ENCODE measurements around the gene GRAMD1B. TPM values are rescaled to one million over a fixed set of nuclear protein-coding genes. Genes with fewer than 3 reads are reported as not detected.

GRAMD1B gene
- total RNA-seq, 4 donors from 2014 or later: 2.1 to 7.8 (median 3.2) TPM

DNA sequence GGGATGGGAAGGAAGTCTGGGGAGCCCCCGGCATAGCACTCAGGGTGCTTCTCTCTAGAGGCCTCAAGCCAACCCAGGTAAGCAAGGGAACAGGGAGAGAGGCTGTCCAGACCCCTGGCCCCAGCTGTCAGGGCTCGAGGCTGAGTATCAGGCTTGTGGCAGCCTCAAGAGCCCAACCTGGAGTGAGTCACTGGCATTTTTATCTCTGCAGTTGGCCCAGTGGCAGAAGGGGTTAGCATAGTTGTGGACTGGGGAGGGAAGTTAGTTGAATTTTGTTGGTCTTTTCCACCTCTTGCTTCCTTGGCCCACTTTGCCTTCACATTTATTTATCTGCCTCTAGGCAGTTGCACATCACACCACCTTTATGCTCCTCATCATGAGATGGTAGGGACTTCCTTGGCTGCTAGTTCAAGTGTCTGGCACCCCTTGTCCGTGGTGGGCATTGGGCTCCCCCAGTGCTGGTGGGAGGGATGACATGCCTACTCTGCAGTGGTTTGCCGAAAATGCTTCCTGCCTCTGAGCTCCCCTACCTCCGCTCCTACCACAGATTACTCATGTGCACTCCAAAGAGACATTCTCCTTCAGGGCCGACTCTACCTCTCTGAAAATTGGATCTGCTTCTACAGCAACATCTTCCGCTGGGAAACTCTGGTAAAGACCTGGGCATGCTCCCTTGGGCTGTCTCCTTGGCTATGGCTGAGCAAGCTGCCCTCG is 164.3 kb downstream of the GRAMD1B start:
- Histone ChIP-seq H3K4me3 (no peak overlapping the region), H3K9me3 (no peaks in the 10 kb centered on the region), H3K27me3 (no peaks in the 10 kb centered on the region), H3K4me1 (peaks cover 21 to 32% of the 10 kb centered on the region in 2 donors), H3K27ac (no peak overlapping the region), H3K36me3 (peaks cover 0 to 5% of the 10 kb centered on the region in 2 donors)
- TF ChIP-seq, protein P1, sequence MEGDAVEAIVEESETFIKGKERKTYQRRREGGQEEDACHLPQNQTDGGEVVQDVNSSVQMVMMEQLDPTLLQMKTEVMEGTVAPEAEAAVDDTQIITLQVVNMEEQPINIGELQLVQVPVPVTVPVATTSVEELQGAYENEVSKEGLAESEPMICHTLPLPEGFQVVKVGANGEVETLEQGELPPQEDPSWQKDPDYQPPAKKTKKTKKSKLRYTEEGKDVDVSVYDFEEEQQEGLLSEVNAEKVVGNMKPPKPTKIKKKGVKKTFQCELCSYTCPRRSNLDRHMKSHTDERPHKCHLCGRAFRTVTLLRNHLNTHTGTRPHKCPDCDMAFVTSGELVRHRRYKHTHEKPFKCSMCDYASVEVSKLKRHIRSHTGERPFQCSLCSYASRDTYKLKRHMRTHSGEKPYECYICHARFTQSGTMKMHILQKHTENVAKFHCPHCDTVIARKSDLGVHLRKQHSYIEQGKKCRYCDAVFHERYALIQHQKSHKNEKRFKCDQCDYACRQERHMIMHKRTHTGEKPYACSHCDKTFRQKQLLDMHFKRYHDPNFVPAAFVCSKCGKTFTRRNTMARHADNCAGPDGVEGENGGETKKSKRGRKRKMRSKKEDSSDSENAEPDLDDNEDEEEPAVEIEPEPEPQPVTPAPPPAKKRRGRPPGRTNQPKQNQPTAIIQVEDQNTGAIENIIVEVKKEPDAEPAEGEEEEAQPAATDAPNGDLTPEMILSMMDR (IDR thresholded peaks at IDR 0.05 in 4 of 5, conservative IDR thresholded peaks at IDR 0.05 in 1 of 5): no peak
- no peak for TF ChIP-seq POLR2A (IDR thresholded peaks at IDR 0.05)
- ATAC-seq (no peak), DNase-seq (no peak)
- intact Hi-C loops (cut with DNase I; ENCODE audit: low total_unique reads) (no loop called here), in situ Hi-C loops (cut with MboI; ENCODE audit: low sequenced_read_pairs in 4 of 4) (no loop called here)

- DNase-seq: no peak
- H3K27me3 ChIP-seq: no peaks in the 10 kb centered on the region
- H3K4me1 ChIP-seq: peaks cover 18 to 27% of the 10 kb centered on the region in 2 donors
- ATAC-seq: no peak
- in situ Hi-C loops (cut with MboI; ENCODE audit: low sequenced_read_pairs in 4 of 4) (no loop called here), intact Hi-C loops (cut with DNase I; ENCODE audit: low total_unique reads) (no loop called here)
- H3K27ac ChIP-seq: no peak overlapping the region
- no peak for TF ChIP-seq POLR2A (IDR thresholded peaks at IDR 0.05)
- TF ChIP-seq, protein P1 (IDR thresholded peaks at IDR 0.05 in 4 of 5, conservative IDR thresholded peaks at IDR 0.05 in 1 of 5): no peak
- H3K4me3 ChIP-seq: no peak overlapping the region
- H3K9me3 ChIP-seq: no peaks in the 10 kb centered on the region
- peaks cover 0 to 5% of the 10 kb centered on the region in 2 donors for H3K36me3 ChIP-seq
Observed at GRCh38 chr11:123594921-123595320, 164.9 kb downstream of the GRAMD1B start.

- DNase-seq (no peak), ATAC-seq (no peak)
- no peak overlapping the region for H3K4me3 ChIP-seq
- H3K27ac ChIP-seq: no peak overlapping the region
- no peaks in the 10 kb centered on the region for H3K27me3 ChIP-seq
- in situ Hi-C loops (cut with MboI; ENCODE audit: low sequenced_read_pairs in 4 of 4): no loop called here
- no peaks in the 10 kb centered on the region for H3K9me3 ChIP-seq
- intact Hi-C loops (cut with DNase I; ENCODE audit: low total_unique reads): no loop called here
- peaks cover 0 to 5% of the 10 kb centered on the region in 2 donors for H3K36me3 ChIP-seq
- peaks cover 0 to 2% of the 10 kb centered on the region in 2 donors for H3K4me1 ChIP-seq
- TF ChIP-seq, protein P1 (IDR thresholded peaks at IDR 0.05 in 4 of 5, conservative IDR thresholded peaks at IDR 0.05 in 1 of 5): no peak
- TF ChIP-seq POLR2A (IDR thresholded peaks at IDR 0.05): no peak
Observed at GRCh38 chr11:123597859-123598258, 167.8 kb downstream of the GRAMD1B start.

DNA sequence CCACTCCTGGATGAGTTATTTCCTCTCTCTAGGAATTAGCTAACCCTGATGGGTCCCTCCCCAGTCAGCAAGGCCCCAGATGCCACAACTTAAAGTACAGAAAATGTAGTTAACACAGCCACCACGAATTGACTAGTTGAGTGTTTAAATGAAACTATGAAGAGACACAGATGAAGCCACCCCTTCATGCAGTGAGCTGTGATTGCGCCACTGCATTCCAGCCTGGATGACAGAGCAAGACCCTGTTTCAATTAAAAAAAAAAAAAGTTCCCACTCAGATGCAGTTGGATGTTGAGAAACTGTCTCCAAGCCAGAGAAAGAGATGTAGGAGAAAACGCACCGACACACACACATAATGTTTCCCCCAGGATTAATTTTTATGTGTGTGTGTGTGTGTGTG is 171.1 kb downstream of the GRAMD1B start:
- no peak for TF ChIP-seq POLR2A (IDR thresholded peaks at IDR 0.05)
- TF ChIP-seq, protein P1 (IDR thresholded peaks at IDR 0.05 in 4 of 5, conservative IDR thresholded peaks at IDR 0.05 in 1 of 5): no peak
- H3K27ac ChIP-seq: no peak overlapping the region
- no peaks in the 10 kb centered on the region for H3K4me1 ChIP-seq
- H3K4me3 ChIP-seq: no peak overlapping the region
- no peaks in the 10 kb centered on the region for H3K27me3 ChIP-seq
- in situ Hi-C loops (cut with MboI; ENCODE audit: low sequenced_read_pairs in 4 of 4): no loop called here
- H3K9me3 ChIP-seq: no peaks in the 10 kb centered on the region
- peaks cover 0 to 10% of the 10 kb centered on the region in 2 donors for H3K36me3 ChIP-seq
- intact Hi-C loops (cut with DNase I; ENCODE audit: low total_unique reads): no loop called here
- ATAC-seq (no peak), DNase-seq (no peak)

Data from gastrocnemius medialis (tissue), 4 donors.